Activated CD8-positive, alpha-beta T cell treated with anti-CD3 and anti-CD28 coated beads for 36 hours (primary cell): ENCODE measurements around the gene CEBPB. TPM values are rescaled to one million over a fixed set of nuclear protein-coding genes. Genes with fewer than 3 reads are reported as not detected.
"Not testable (repeated sequence)": the region's sequence is repeated elsewhere in the genome, so short reads cannot be mapped to it uniquely, and the experiment has no call there.

Source experiments
- ATAC-seq: fragments of 200-7000 bp; cut with Tn5 transposase; one replicate; pipeline ENCODE4 v1.10.0; 2021; ENCODE audit warnings: mild to moderate bottlenecking, moderate library complexity
- CTCF ChIA-PET: fragments of 350-600 bp; sonication (Branson Sonifier 250); formaldehyde crosslinking; loops from one replicate; lab custom pipeline; 2021; ENCODE audit warnings: antibody characterized with exemption; lab: Charles Lee
- POLR2A ChIA-PET: fragments of 350-600 bp; sonication (Branson Sonifier 250); formaldehyde crosslinking; loops from one replicate; lab custom pipeline; 2021; ENCODE audit warnings: antibody characterized with exemption; lab: Charles Lee
- DNase-seq: peaks from one replicate; pipeline ENCODE4 v3.0.0-alpha.2; 2020
- H3K27ac Mint-ChIP-seq: one replicate; pipeline ENCODE4 v1.8.0; 2021; ENCODE audit warnings: mild to moderate bottlenecking, mixed read lengths
- H3K27me3 Mint-ChIP-seq: one replicate; pipeline ENCODE4 v1.8.0; 2021; ENCODE audit warnings: mixed read lengths
- H3K36me3 Mint-ChIP-seq: one replicate; pipeline ENCODE4 v1.8.0; 2021; ENCODE audit warnings: low read depth, mixed read lengths
- H3K4me1 Mint-ChIP-seq: one replicate; pipeline ENCODE4 v1.8.0; 2021; ENCODE audit warnings: low read depth, mixed read lengths
- H3K4me3 Mint-ChIP-seq: one replicate; pipeline ENCODE4 v1.8.0; 2021; ENCODE audit warnings: mild to moderate bottlenecking, moderate library complexity, mixed read lengths
- H3K9me3 Mint-ChIP-seq: one replicate; pipeline ENCODE4 v1.8.0; 2021; ENCODE audit warnings: mixed read lengths
- intact Hi-C: fragments of 100-400 bp; cut with micrococcal nuclease; formaldehyde crosslinking; loops from one replicate; pipeline ENCODE4 v1.10.0; 2022
- total RNA-seq, 2 experiments: library from RNA; stranded (reverse); gene quantifications; one replicate each; pipeline ENCODE4 v1.2.3, GENCODE V29; 2021
- TF ChIP-seq, protein P1 (sequence below): fragments of 200-600 bp; IDR thresholded peaks from one replicate; pipeline ENCODE4 v1.8.0; 2022; ENCODE audit warnings: antibody characterized with exemption, mild to moderate bottlenecking

Gene CEBPB
- total RNA-seq, 2 experiments from 2014 or later = 27.2 to 28.4 TPM

DNA sequence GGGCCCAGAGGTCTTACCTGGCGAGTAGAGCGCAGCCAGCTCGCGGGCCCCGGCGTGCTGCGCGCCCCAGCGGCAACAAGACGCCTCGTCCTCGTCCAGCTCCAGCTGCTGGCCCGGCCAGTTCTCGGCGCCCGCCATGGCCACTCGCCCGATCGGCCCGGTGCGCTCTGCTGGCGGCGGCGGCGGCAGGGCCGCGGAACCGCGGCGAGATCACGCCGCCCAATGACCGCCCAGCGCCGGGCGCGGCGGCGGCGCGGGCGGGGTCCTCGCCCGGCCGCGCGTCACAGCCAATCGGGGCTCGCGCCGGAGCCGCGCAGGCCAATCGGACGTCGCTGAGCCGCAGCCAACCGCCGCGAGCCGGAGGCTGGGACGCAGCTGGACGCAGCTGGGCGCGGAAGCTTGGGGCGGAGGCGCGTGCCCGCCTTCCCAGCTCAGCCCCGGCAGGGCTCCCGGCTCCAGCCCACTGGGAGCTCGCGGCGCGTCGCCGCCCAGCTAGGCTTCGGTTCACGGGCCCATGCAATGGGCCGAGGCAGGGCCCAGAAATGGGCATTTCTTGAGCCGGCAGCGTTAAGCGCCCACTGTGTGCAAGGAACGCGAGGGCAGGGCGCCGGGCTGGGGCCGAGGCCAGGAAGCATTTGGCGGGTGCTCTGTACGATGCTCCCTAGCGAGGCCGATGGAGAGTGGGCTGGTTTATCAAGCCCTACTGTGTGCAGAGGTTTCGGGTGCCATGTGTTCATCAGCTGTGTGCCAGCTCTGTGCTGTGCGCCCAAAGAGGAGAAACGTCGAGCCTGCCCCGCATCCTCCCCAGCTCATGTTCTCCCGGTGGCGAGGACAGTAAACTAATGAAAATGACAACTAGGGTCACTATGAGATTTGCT, 36.9 kb upstream of the CEBPB start, which contains the start of gene PEDS1:
PEDS1 (minus strand) TSS at position 224 of the 878 bp plus-strand sequence; CDS start at position 138, 86 bp downstream.
- DNase-seq = peak; percentile 84
- TF ChIP-seq, protein P1, sequence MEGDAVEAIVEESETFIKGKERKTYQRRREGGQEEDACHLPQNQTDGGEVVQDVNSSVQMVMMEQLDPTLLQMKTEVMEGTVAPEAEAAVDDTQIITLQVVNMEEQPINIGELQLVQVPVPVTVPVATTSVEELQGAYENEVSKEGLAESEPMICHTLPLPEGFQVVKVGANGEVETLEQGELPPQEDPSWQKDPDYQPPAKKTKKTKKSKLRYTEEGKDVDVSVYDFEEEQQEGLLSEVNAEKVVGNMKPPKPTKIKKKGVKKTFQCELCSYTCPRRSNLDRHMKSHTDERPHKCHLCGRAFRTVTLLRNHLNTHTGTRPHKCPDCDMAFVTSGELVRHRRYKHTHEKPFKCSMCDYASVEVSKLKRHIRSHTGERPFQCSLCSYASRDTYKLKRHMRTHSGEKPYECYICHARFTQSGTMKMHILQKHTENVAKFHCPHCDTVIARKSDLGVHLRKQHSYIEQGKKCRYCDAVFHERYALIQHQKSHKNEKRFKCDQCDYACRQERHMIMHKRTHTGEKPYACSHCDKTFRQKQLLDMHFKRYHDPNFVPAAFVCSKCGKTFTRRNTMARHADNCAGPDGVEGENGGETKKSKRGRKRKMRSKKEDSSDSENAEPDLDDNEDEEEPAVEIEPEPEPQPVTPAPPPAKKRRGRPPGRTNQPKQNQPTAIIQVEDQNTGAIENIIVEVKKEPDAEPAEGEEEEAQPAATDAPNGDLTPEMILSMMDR = no peak
- Mint-ChIP-seq H3K36me3 (peaks cover 17% of the 10 kb centered on the region), H3K27me3 (no peaks in the 10 kb centered on the region), H3K4me3 (peak within 1 kb of the TSS; percentile 85), H3K4me1 (peaks cover 35% of the 10 kb centered on the region), H3K27ac (peak within 1 kb of the TSS; percentile 84), H3K9me3 (no peaks in the 10 kb centered on the region)
- intact Hi-C loops = loop anchor here (5.0 kb wide), 1 partner anchor 41 kb away; the partner anchor contains the start of gene UBE2V1
- ChIA-PET CTCF (interaction anchor here (0.6 to 8.8 kb wide), 16 partner anchors 10 to 356 kb away, joined by 3 to 67 read pairs (median 7); partner anchors contain the start of gene PTPN1), POLR2A (interaction anchor here (0.8 to 2.3 kb wide), 12 partner anchors 9 to 173 kb away, joined by 3 to 15 read pairs (median 6); partner anchors contain the start of gene UBE2V1)
- ATAC-seq = peak; percentile 96

DNA sequence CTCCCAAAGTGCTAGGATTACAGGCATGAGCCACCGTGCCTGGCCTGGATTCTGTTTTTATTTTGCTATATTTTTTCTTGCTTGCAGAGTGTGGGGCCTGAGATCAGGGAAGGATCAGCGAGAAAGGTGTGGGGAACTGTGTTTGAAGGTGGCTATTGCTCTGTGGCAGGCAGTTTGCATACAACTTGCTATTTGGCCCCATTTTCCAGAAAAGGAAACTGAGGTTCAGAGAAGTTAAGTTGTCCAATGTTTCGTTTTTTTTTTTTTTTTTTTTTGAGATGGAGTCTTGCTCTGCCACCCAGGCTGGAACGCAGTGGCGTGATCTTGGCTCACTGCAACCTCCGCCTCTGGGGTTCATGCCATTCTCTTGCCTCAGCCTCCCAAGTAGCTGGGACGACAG, 29.1 kb upstream of the CEBPB start:
- intact Hi-C loops, H3K4me3 Mint-ChIP-seq, H3K36me3 Mint-ChIP-seq, DNase-seq, H3K27ac Mint-ChIP-seq, POLR2A ChIA-PET, ATAC-seq, H3K27me3 Mint-ChIP-seq, H3K9me3 Mint-ChIP-seq: not testable (repeated sequence)
- CTCF ChIA-PET = interaction anchor here (1.2 to 1.7 kb wide), 2 partner anchors 8 to 41 kb away, joined by 4 to 9 read pairs; no protein-coding TSS in a partner anchor
- H3K4me1 Mint-ChIP-seq = peaks cover 11% of the 10 kb centered on the region

DNA sequence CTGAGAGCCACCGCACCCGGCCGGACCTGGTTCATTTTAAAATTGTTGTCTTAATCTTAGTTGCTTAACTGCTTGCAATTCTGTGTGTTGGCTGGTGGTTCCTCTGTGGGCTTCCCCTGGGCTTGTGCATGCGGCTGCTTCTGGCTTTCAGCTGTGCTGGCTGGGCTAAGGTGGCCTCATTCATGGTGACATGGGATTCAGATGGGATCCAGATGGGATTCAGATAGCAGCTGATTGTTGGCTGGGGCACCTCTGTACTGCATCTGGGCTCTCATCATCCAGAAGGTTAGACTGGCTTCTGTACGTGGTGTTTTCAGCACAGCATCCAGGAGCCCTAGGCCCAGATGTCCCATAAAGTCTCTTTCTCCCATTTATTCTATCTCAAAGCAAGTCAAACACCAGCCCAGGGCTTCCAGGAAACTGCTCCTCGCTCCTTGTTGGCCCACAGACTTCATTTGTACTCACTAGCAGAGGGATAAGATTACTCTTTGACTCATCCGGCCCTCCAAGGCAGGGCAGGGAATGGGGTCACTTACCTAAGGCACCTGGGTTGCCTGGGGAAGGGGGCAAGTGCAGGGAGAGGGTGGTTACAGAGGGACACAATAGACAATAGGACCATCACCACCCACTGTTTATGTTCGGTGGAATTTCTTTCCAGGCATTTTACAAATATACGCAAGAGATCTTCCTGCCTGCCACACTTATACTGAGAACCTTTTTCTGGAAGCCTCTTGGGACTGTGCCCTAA, 26.9 kb upstream of the CEBPB start:
- ATAC-seq = no peak
- POLR2A ChIA-PET = interaction anchor here (1.3 to 1.6 kb wide), 2 partner anchors 10 to 48 kb away, joined by 3 to 8 read pairs; partner anchors contain the start of gene PEDS1
- TF ChIP-seq, protein P1 = no peak
- Mint-ChIP-seq H3K36me3 (no peaks in the 10 kb centered on the region), H3K4me1 (peaks cover 11% of the 10 kb centered on the region), H3K27ac (no peak overlapping the region), H3K9me3 (no peaks in the 10 kb centered on the region), H3K27me3 (no peaks in the 10 kb centered on the region), H3K4me3 (no peak overlapping the region)
- intact Hi-C loops = no loop called here
- no peak for DNase-seq
- CTCF ChIA-PET = interaction anchor here (1.0 kb wide), 2 partner anchors 10 to 15 kb away, joined by 4 to 5 read pairs; partner anchors contain the start of gene PEDS1

GRCh38 chr20:50165684-50166554, 24.7 kb upstream of the CEBPB start:
- intact Hi-C loops = loop anchor here (5.0 kb wide), 1 partner anchor 184 kb away; the partner anchor contains the start of gene SNAI1
- peak; percentile 95 for DNase-seq

More at GRCh38 chr20:50165684-50166554, 24.7 kb upstream of the CEBPB start:
- ATAC-seq = peak; percentile 98
- Mint-ChIP-seq H3K27ac (peak overlapping the region; percentile 56), H3K9me3 (no peaks in the 10 kb centered on the region), H3K4me3 (peak overlapping the region; percentile 55), H3K4me1 (peaks cover 12% of the 10 kb centered on the region), H3K27me3 (peaks cover 4% of the 10 kb centered on the region), H3K36me3 (no peaks in the 10 kb centered on the region)
- ChIA-PET POLR2A (interaction anchor here (1.6 to 1.8 kb wide), 2 partner anchors 10 to 12 kb away, joined by 4 to 9 read pairs; partner anchors contain the start of gene PEDS1), CTCF (interaction anchor here (0.7 to 8.1 kb wide), 9 partner anchors 13 to 299 kb away, joined by 3 to 203 read pairs (median 7); partner anchors contain the start of gene PEDS1)
- TF ChIP-seq, protein P1 = no peak
